Fibroblast of pulmonary artery (primary cell): ENCODE results near the gene ARHGAP32.
A peak's percentile ranks its signal among the peaks of the same experiment; 100 is the strongest.
"Not testable (repeated sequence)": the region's sequence is repeated elsewhere in the genome, so short reads cannot be mapped to it uniquely, and the experiment has no call there.

ENCODE experiments used
- DNase-seq: peaks from one replicate; pipeline ENCODE4 v3.0.0-alpha.2; 2010; ENCODE audit warnings: low read depth
- H3K4me3 ChIP-seq: replicated peaks from 2 replicates; pipeline ENCODE4 v1.5.1; 2011; ENCODE audit warnings: low read depth, mild to moderate bottlenecking, control low read depth, low read length, moderate library complexity
- TF ChIP-seq, protein P1 (sequence below): IDR thresholded peaks from 2 replicates; pipeline ENCODE4 v1.5.1; 2011; ENCODE audit warnings: mild to moderate bottlenecking, control low read depth, low read length, inconsistent platforms; ENCODE audit errors: missing control alignments

ARHGAP32 gene

DNA sequence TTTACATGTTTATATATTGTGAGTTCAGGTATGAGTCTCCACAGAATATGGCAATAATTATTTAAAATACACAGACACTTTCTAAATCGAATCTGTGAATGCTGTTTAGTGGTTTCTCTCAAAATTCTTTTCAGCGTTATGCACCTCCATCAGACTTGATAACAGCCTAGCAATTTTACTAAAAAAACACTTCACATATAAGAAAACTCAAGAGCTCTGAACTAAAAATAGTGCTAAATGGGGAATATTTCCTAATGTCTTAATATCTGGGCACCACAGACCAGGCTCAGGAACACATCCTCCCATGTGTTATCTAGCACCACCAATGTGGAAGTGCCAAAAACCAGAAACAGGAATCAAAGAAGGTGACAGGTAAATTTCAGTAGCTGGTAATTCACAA is 47.9 kb downstream of the ARHGAP32 start:
- H3K4me3 ChIP-seq: no peak overlapping the region
- peak; percentile 9 for DNase-seq
- TF ChIP-seq, protein P1, sequence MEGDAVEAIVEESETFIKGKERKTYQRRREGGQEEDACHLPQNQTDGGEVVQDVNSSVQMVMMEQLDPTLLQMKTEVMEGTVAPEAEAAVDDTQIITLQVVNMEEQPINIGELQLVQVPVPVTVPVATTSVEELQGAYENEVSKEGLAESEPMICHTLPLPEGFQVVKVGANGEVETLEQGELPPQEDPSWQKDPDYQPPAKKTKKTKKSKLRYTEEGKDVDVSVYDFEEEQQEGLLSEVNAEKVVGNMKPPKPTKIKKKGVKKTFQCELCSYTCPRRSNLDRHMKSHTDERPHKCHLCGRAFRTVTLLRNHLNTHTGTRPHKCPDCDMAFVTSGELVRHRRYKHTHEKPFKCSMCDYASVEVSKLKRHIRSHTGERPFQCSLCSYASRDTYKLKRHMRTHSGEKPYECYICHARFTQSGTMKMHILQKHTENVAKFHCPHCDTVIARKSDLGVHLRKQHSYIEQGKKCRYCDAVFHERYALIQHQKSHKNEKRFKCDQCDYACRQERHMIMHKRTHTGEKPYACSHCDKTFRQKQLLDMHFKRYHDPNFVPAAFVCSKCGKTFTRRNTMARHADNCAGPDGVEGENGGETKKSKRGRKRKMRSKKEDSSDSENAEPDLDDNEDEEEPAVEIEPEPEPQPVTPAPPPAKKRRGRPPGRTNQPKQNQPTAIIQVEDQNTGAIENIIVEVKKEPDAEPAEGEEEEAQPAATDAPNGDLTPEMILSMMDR: no peak

DNA sequence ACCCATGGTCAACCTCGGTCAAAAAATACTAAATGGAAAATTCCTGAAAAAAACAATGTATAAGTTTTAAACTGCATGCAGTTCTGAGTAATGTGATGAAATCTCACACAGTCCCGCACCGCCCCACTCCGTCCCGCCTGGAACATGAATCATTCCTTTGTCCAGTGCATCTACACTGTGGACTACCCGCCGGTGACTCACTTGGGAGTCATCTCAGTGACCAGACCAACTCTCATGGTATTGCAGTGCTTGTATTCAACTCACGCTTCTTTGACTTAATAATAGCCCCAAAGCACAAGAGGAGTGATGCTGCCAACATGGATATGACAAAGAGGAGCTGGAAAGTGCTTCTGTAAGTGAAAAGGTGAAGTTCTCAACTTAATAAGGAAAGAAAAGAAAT is 48.8 kb downstream of the ARHGAP32 start:
- TF ChIP-seq, protein P1: no peak
- H3K4me3 ChIP-seq: peak overlapping the region; percentile 23
- peak; percentile 98 for DNase-seq

DNA sequence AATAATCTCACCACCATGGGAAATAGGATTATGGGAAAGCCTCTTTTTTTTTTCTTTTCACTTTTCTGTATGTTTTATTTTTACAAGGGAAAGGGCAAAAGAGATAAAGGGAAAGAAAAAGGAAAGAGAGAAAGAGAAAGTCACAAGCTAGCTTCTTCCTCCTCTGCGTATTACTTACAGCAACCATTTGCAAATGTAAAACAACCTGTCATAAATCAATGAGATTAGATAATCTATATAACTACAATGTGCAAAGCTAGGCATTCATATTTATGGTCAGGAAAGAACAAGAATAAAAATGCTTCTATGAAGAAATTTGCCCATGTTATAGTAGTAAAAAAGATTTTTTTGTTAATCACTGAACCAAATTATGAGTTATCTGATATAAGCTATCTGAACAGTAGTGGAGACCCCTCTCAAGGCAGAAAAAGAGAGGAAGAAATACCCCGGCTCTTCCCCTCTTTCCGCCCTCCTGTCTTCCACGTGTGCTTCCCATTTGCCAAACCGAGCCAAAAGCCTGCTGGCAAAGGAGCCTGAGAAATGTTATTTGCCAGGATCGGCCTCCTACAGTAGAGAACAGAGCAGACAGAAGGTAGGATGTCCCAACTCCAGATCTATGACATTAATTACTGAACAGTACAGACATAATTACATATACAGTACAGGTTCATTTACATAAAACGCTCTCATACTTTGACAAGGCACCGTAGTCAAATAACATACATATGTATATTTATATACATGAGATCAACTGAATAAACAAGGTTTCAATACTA is 50.2 kb downstream of the ARHGAP32 start:
- TF ChIP-seq, protein P1: no peak
- peak; percentile 11 for DNase-seq
- no peak overlapping the region for H3K4me3 ChIP-seq

DNA sequence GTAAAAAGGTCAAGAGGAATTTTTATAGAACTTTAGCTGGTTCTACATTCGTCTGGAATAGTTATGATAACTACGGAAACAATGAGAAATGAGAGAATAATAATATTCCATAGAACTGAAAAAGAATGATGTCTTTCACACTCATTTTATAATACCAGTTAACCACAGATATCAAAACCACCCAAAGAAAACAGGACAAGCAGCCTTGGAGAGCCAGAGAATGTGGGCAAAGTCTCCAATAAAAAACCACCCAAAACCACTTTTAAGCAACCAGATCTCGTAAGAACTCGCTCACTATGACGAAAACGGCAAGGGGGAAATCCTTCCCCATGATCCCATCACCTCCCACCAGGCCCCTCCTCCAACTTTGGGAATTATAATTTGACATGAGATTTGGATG is 60.8 kb downstream of the ARHGAP32 start:
- TF ChIP-seq, protein P1: no peak
- no peak overlapping the region for H3K4me3 ChIP-seq
- DNase-seq: no peak

DNA sequence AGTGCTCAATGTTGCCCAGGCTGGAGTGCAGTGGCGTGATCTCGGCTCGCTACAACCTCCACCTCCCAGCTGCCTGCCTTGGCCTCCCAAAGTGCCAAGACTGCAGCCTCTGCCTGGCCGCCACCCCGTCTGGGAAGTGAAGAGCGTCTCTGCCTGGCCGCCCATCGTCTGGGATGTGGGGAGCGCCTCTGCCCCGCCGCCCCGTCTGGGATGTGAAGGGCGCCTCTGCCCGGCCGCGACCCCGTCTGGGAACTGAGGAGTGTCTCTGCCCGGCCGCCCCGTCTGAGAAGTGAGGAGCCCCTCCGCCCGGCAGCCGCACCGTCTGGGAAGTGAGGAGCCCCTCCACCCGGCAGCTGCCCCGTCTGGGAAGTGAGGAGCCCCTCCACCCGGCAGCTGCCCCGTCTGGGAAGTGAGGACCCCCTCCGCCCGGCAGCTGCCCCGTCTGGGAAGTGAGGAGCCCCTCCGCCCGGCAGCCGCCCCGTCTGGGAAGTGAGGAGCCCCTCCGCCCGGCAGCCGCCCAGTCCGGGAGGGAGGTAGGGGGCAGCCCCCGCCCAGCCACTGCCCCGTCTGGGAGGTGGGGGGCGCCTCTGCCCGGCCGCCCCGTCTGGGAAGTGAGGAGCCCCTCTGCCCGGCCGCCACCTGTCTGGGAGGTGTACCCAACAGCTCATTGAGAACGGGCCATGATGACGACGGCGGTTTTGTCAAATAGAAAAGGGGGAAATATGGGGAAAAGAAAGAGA is 63.1 kb downstream of the ARHGAP32 start:
- not testable (repeated sequence) for H3K4me3 ChIP-seq, DNase-seq

DNA sequence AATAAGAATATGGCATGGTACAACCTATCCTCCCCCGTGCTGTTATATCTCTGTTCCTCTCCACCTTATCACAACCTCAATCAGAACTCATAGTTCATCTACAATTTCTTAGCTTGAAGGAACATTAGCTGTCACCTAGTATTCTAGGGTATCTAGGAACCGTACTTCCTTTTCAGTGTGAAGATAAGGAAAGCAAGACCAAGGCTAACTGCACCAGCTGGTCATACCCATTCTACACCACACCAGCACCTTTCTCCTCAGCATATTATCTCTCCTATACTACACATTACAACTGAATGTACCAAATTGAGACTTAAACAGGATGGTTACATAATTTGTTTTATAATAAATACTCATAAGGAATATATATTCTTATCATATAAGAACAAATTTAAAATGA is 73.1 kb downstream of the ARHGAP32 start:
- no peak for DNase-seq
- TF ChIP-seq, protein P1: no peak
- H3K4me3 ChIP-seq: no peak overlapping the region

DNA sequence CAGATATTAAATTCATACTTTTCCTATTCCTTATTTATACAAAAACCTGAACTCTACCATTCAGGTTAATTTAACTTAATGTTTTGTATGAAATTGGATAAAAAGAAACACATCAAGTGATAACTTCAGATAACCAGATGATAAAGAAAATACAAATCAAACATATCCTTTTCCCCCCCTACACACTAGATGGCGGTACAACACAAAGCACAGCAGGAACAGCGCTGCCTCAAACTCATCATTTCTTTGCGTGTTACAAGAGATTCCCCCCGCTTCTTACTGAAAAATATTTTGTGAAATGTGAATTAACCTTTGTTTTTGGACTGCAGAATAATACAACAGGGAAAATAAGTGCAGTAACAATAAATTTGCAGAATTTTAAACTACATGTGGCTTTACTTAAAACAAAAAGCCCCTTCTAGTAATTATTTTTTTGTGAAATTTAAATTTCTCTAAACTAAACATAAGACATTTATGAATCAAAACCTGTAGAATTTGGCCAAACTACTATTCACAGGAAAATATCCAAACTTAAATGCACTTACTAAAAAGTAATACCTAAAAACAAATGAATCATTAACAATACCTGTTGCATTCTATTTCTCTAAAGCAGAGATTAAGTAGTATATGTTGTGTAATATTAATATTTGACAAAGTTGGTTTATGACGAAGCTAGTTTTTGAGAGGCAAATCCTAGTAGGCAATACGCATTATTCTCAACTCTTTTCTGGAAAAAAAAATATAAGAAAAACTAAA is 74.4 kb downstream of the ARHGAP32 start:
- no peak overlapping the region for H3K4me3 ChIP-seq
- TF ChIP-seq, protein P1: peak; percentile 89
- DNase-seq: peak; percentile 86
